ENCODE data around the gene LPIN2. TPM values are rescaled to one million over a fixed set of nuclear protein-coding genes. Genes with fewer than 3 reads are reported as not detected.

Gene LPIN2
- total RNA-seq, 1 donor from 2014 or later = 8.2 TPM

DNA sequence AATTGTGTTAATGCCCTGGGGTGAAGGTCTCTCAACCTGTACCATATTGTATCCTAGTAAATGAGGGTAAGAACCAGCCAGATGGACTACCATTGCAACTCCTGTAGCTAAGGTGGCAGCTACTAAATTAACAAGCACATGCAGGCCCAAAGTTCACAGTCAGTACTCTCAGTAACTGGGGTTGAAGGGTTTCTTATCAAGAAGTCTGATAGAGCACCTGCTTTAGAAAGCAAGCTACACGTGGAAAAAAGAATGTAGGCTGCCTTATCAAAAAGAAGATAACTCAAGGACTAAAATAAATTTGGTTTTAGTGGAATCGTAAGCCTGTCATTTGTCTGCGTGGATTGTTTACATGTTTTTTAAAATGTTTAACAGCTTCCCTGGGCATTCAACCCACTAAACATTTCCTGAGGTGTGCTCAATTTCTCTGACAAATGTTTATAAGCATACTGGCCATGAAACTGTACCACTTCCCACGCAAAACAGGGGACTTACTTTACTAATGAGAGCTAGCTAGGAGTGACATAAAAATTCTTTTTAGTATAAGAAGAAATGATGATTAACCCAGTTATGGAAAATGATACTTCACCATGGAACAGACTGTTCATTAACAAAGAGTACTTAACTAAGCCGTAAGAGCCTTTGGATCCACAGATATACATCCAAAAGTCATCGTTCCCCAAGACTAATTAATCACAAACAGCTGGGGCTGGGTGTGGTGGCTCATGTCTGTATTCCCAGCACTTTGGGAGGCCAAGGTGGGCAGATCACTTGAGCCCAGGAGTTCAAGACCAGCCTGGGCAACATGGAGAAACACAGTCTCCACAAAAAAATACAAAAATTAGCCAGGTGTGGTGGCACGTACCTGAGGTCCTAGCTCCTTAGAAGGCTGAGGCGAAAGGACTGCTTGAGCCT is 36.5 kb downstream of the LPIN2 start:
- H3K27me3 ChIP-seq (ENCODE audit: low read depth) = no peaks in the 10 kb centered on the region
- H3K4me1 ChIP-seq = peaks cover 88% of the 10 kb centered on the region
- DNase-seq = no peak
- TF ChIP-seq, protein P1, sequence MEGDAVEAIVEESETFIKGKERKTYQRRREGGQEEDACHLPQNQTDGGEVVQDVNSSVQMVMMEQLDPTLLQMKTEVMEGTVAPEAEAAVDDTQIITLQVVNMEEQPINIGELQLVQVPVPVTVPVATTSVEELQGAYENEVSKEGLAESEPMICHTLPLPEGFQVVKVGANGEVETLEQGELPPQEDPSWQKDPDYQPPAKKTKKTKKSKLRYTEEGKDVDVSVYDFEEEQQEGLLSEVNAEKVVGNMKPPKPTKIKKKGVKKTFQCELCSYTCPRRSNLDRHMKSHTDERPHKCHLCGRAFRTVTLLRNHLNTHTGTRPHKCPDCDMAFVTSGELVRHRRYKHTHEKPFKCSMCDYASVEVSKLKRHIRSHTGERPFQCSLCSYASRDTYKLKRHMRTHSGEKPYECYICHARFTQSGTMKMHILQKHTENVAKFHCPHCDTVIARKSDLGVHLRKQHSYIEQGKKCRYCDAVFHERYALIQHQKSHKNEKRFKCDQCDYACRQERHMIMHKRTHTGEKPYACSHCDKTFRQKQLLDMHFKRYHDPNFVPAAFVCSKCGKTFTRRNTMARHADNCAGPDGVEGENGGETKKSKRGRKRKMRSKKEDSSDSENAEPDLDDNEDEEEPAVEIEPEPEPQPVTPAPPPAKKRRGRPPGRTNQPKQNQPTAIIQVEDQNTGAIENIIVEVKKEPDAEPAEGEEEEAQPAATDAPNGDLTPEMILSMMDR (IDR thresholded peaks at IDR 0.05; ENCODE audit: borderline replicate concordance) = no peak
- peak overlapping the region; percentile 73 for H3K27ac ChIP-seq (replicated peaks)
- no peaks in the 10 kb centered on the region for H3K9me3 ChIP-seq (replicated peaks)
- intact Hi-C loops (cut with micrococcal nuclease) = no loop called here
- H3K36me3 ChIP-seq = no peaks in the 10 kb centered on the region
- no peak overlapping the region for H3K4me3 ChIP-seq

DNA sequence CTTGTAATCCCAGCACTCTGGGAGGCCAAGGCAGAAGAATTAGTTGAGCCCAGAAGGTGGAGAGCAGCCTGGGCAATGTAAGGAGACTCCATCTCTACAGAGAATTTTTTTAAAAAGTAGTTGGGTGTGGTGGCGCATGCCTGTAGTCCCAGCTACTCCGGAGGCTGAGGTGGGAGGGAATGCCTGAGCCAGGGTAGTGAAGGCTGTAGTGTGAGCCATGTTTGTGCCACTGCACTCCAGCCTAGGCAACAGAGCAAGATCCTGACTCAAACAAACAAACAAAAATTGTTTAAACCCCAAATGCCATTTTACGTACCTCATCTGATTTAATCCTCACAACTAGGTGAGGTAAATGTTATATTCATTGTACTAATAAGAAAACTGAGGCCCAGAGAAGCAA is 38.2 kb downstream of the LPIN2 start:
- Histone ChIP-seq H3K4me3 (no peak overlapping the region), H3K9me3 (replicated peaks) (no peaks in the 10 kb centered on the region), H3K4me1 (peaks cover 84% of the 10 kb centered on the region), H3K36me3 (no peaks in the 10 kb centered on the region), H3K27ac (replicated peaks) (no peak overlapping the region), H3K27me3 (ENCODE audit: low read depth) (no peaks in the 10 kb centered on the region)
- TF ChIP-seq, protein P1 (IDR thresholded peaks at IDR 0.05; ENCODE audit: borderline replicate concordance) = no peak
- DNase-seq = no peak
- intact Hi-C loops (cut with micrococcal nuclease) = no loop called here

DNA sequence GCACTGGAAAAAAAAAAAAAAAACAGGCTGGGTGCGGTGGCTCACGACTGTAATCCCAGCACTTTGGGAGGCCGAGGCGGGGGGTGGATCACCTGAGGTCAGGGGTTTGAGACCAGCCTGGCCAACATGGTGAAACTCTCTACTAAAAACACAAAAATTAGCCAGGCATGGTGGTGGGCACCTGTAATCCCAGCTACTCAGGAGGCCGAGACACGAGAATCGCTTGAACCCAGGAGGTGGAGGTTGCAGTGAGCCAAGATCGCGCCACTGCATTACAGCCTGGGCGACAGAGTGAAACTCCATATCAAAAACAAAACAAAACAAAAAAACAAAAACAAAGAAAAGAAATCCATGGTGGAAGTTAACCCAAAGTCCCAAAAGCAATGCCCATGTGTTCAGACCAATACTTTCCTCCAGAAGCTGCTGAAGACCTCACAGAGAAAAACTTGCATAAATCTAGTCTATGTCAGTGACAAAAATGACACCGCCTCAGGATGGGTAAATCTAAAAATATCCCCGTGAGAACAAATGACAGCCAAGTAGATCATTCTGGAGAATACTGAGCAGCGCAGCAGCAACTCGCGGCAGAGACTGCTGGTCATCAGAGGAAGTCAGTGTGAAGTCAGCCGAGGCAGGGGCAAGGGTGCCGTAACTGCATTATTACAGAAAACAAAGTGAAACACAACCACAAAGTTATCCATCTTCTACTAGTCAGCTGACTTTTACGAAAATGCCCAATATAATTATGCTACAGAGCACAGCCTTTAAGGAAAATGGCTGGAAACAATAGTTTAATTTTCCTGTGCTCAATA is 41.0 kb downstream of the LPIN2 start:
- Histone ChIP-seq H3K4me3 (peak overlapping the region; percentile 43), H3K4me1 (peaks cover 74% of the 10 kb centered on the region), H3K9me3 (replicated peaks) (no peaks in the 10 kb centered on the region), H3K36me3 (no peaks in the 10 kb centered on the region), H3K27me3 (ENCODE audit: low read depth) (no peaks in the 10 kb centered on the region), H3K27ac (replicated peaks) (peak overlapping the region; percentile 54)
- TF ChIP-seq, protein P1 (IDR thresholded peaks at IDR 0.05; ENCODE audit: borderline replicate concordance) = no peak
- intact Hi-C loops (cut with micrococcal nuclease) = no loop called here
- peak; percentile 34 for DNase-seq

DNA sequence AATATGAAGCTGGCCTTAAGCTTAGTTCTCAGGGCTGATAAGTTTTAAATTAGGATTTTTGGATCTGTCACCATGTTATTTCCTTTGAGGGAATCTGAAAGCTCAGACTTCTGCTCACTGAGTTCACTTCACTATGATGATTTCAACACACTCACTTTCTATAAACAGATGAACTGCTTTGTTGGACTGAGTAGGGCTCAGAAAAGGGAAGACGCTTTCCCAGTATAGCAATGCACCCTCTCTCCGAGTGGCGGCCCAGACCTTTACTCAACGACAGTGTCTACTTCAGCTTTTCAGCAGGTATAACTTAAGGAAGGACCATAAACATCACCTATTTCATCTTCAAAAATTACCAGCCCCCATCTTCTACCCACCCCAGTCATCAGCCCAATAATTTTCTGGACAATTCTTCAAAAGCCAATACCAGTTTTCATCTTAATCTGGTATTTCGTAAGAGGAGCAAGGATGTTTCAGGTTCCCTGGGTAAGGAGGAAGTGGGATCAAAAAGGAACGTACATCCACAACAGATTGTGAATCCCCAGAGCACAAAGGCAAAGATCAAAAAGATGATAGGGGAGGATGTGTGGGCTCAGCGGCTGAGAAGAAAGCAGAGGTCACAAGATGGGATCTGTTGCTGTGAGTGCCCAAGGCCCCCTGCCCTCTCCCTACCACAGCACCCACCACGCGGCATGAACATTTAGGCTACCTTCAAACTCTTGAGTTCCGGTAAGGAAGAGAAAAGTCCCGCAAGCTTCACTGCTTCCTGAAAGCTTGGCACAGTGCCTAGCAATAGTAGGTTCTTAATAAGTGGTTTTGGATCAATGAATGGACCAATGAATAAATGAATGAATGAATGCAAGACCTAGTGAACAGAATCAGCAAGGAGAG is 41.9 kb downstream of the LPIN2 start:
- Histone ChIP-seq H3K27me3 (ENCODE audit: low read depth) (no peaks in the 10 kb centered on the region), H3K36me3 (no peaks in the 10 kb centered on the region), H3K9me3 (replicated peaks) (no peaks in the 10 kb centered on the region), H3K4me3 (no peak overlapping the region), H3K27ac (replicated peaks) (no peak overlapping the region), H3K4me1 (peaks cover 67% of the 10 kb centered on the region)
- DNase-seq = no peak
- intact Hi-C loops (cut with micrococcal nuclease) = no loop called here
- TF ChIP-seq, protein P1 (IDR thresholded peaks at IDR 0.05; ENCODE audit: borderline replicate concordance) = no peak

DNA sequence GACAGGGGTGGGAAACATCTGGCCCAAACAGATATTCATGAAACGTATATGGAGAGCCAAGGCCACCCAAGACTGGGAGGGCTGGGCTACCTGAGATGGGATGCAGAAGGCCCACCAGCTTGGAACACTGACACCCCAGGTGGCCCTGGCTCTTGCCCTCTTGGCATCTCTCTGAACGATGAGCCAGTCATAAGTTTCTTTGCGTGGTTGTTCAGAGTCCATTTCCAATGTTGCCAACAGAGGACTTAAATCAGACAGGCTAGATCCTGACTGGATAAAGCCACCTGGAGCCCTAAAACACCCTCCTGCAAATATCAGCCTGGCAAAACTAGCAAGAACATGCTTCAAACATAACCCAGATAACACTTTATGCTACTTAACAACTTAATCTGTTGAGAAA is 42.6 kb downstream of the LPIN2 start:
- Histone ChIP-seq H3K36me3 (no peaks in the 10 kb centered on the region), H3K27ac (replicated peaks) (no peak overlapping the region), H3K9me3 (replicated peaks) (no peaks in the 10 kb centered on the region), H3K4me1 (peaks cover 60% of the 10 kb centered on the region), H3K27me3 (ENCODE audit: low read depth) (no peaks in the 10 kb centered on the region), H3K4me3 (no peak overlapping the region)
- intact Hi-C loops (cut with micrococcal nuclease) = no loop called here
- TF ChIP-seq, protein P1 (IDR thresholded peaks at IDR 0.05; ENCODE audit: borderline replicate concordance) = no peak
- no peak for DNase-seq
